Astrocyte (in vitro differentiated cells and primary cell): Measurements from ENCODE around the gene ARHGAP33. TPM values are rescaled to one million over a fixed set of nuclear protein-coding genes. Genes with fewer than 3 reads are reported as not detected.

Source experiments
- DNase-seq: peaks from one replicate; pipeline ENCODE4 v3.0.0-alpha.2; 2010; ENCODE audit warnings: low read depth
- FAIRE-seq: peaks from 2 replicates; lab custom pipeline; 2011; peaks lifted over from hg19 to GRCh38; lab: Jason Lieb, UNC
- H2AFZ ChIP-seq: 2 replicates; pipeline ENCODE4 v1.6.0; 2012; ENCODE audit warnings: low read depth, low read length, inconsistent platforms
- H3K27ac ChIP-seq: 2 replicates; pipeline ENCODE4 v1.5.1; 2011; ENCODE audit warnings: low read depth, low read length, inconsistent platforms
- H3K27me3 ChIP-seq: 2 replicates; pipeline ENCODE4 v1.6.0; 2011; ENCODE audit warnings: low read length, inconsistent platforms; ENCODE audit not compliant: insufficient read depth
- H3K36me3 ChIP-seq: 2 replicates; pipeline ENCODE4 v1.5.1; 2011; ENCODE audit warnings: low read length, inconsistent platforms; ENCODE audit not compliant: insufficient read depth
- H3K4me1 ChIP-seq: 2 replicates; pipeline ENCODE4 v1.5.1; 2011; ENCODE audit warnings: low read length, inconsistent platforms; ENCODE audit not compliant: insufficient read depth
- H3K4me2 ChIP-seq: 2 replicates; pipeline ENCODE4 v1.6.0; 2012; ENCODE audit warnings: low read length, inconsistent platforms
- H3K4me3 ChIP-seq: 2 replicates; pipeline ENCODE4 v1.5.1; 2011; ENCODE audit warnings: low read depth, mild to moderate bottlenecking, low read length, inconsistent platforms; ENCODE audit not compliant: insufficient read depth
- H3K79me2 ChIP-seq: 2 replicates; pipeline ENCODE4 v1.6.0; 2012; ENCODE audit warnings: mild to moderate bottlenecking, low read length, inconsistent platforms; ENCODE audit not compliant: insufficient read depth
- H3K9ac ChIP-seq: 2 replicates; pipeline ENCODE4 v1.6.0; 2012; ENCODE audit warnings: mild to moderate bottlenecking, low read length, inconsistent platforms
- H3K9me3 ChIP-seq: 2 replicates; pipeline ENCODE4 v1.5.1; 2012; ENCODE audit warnings: low read depth, mild to moderate bottlenecking, low read length, inconsistent platforms; ENCODE audit not compliant: insufficient read depth
- H4K20me1 ChIP-seq: 2 replicates; pipeline ENCODE4 v1.6.0; 2012; ENCODE audit warnings: low read length, inconsistent platforms; ENCODE audit not compliant: insufficient read depth
- H3K27ac Mint-ChIP-seq: one replicate; pipeline ENCODE4 v1.8.0; 2021; ENCODE audit warnings: mild to moderate bottlenecking, mixed read lengths; ENCODE audit not compliant: unreplicated experiment
- H3K27me3 Mint-ChIP-seq: one replicate; pipeline ENCODE4 v1.8.0; 2021; ENCODE audit warnings: low read depth, mixed read lengths; ENCODE audit not compliant: unreplicated experiment
- H3K36me3 Mint-ChIP-seq: one replicate; pipeline ENCODE4 v1.8.0; 2021; ENCODE audit warnings: low read depth, mixed read lengths; ENCODE audit not compliant: unreplicated experiment
- H3K4me1 Mint-ChIP-seq: one replicate; pipeline ENCODE4 v1.8.0; 2021; ENCODE audit warnings: low read depth, mixed read lengths; ENCODE audit not compliant: unreplicated experiment
- H3K4me3 Mint-ChIP-seq: one replicate; pipeline ENCODE4 v1.8.0; 2021; ENCODE audit warnings: mild to moderate bottlenecking, moderate library complexity, mixed read lengths; ENCODE audit not compliant: unreplicated experiment
- H3K9me3 Mint-ChIP-seq: one replicate; pipeline ENCODE4 v1.8.0; 2021; ENCODE audit warnings: mild to moderate bottlenecking, mixed read lengths; ENCODE audit not compliant: unreplicated experiment
- EZH2 ChIP-seq: IDR thresholded peaks from 2 replicates; pipeline ENCODE4 v1.6.1; 2012; ENCODE audit warnings: mild to moderate bottlenecking, low read length, inconsistent platforms; ENCODE audit not compliant: insufficient read depth
- total RNA-seq: library from RNA; stranded (reverse); gene quantifications from 2 replicates; pipeline ENCODE4 v1.2.1, GENCODE V29; 2021
- TF ChIP-seq, protein P1 (sequence below): IDR thresholded peaks from 2 replicates; pipeline ENCODE4 v1.5.1; 2011; ENCODE audit warnings: low read depth, mild to moderate bottlenecking, inconsistent platforms, low read length, moderate library complexity; ENCODE audit not compliant: insufficient read depth

Gene ARHGAP33
- total RNA-seq, 1 donor from 2014 or later = 5.5 TPM

DNA sequence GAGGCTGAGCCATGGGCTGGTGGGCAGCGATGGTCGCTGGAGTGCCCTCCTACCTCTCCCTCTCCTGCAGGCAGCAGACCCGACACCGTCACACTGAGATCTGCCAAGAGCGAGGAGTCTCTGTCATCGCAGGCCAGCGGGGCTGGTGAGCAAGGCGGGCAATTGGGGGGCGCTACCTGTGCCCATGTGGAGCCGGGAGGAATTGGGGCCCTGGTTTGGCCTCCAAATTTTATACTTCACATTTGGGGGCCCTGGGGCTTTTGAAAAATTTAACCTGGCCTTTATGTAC is 9.9 kb downstream of the ARHGAP33 start:
- Mint-ChIP-seq H3K36me3 (peaks cover 11% of the 10 kb centered on the region), H3K27ac (no peak overlapping the region), H3K9me3 (no peaks in the 10 kb centered on the region), H3K27me3 (peaks cover 36% of the 10 kb centered on the region), H3K4me1 (peaks cover 4% of the 10 kb centered on the region), H3K4me3 (no peak overlapping the region)
- Histone ChIP-seq H3K9ac (no peak overlapping the region), H3K79me2 (no peaks in the 10 kb centered on the region), H2AFZ (no peak overlapping the region), H3K27ac (no peak overlapping the region), H3K36me3 (no peaks in the 10 kb centered on the region), H3K4me3 (no peak overlapping the region), H3K27me3 (no peaks in the 10 kb centered on the region), H3K4me1 (no peaks in the 10 kb centered on the region), H4K20me1 (no peaks in the 10 kb centered on the region), H3K9me3 (no peaks in the 10 kb centered on the region), H3K4me2 (no peak overlapping the region)
- DNase-seq (no peak), FAIRE-seq (no peak)
- no peak for TF ChIP-seq EZH2

DNA sequence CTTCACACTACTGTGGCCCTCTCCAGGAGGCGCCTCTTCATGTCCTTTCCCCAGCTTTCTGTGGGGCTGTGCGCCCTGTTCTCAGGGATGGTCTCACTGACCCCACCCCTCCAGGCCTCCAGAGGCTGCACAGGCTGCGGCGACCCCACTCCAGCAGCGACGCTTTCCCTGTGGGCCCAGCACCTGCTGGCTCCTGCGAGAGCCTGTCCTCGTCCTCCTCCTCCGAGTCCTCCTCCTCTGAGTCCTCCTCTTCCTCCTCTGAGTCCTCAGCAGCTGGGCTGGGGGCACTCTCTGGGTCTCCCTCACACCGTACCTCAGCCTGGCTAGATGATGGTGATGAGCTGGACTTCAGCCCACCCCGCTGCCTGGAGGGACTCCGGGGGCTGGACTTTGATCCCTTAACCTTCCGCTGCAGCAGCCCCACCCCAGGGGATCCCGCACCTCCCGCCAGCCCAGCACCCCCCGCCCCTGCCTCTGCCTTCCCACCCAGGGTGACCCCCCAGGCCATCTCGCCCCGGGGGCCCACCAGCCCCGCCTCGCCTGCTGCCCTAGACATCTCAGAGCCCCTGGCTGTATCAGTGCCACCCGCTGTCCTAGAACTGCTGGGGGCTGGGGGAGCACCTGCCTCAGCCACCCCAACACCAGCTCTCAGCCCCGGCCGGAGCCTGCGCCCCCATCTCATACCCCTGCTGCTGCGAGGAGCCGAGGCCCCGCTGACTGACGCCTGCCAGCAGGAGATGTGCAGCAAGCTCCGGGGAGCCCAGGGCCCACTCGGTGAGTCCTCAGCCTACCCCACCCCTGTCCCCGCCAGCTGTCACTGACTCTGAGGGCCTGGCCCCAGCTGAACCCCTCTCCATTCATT is 11.2 kb downstream of the ARHGAP33 start:
- Histone ChIP-seq H3K27ac (no peak overlapping the region), H3K4me1 (no peaks in the 10 kb centered on the region), H3K9ac (no peak overlapping the region), H4K20me1 (no peaks in the 10 kb centered on the region), H3K9me3 (no peaks in the 10 kb centered on the region), H3K4me2 (no peak overlapping the region), H3K27me3 (no peaks in the 10 kb centered on the region), H3K79me2 (no peaks in the 10 kb centered on the region), H3K36me3 (no peaks in the 10 kb centered on the region), H3K4me3 (no peak overlapping the region), H2AFZ (no peak overlapping the region)
- H3K9me3 Mint-ChIP-seq = no peaks in the 10 kb centered on the region
- peaks cover 4% of the 10 kb centered on the region for H3K4me1 Mint-ChIP-seq
- H3K36me3 Mint-ChIP-seq = peaks cover 7% of the 10 kb centered on the region
- no peak overlapping the region for H3K27ac Mint-ChIP-seq
- FAIRE-seq (no peak), DNase-seq (no peak)
- no peak for TF ChIP-seq EZH2
- TF ChIP-seq, protein P1, sequence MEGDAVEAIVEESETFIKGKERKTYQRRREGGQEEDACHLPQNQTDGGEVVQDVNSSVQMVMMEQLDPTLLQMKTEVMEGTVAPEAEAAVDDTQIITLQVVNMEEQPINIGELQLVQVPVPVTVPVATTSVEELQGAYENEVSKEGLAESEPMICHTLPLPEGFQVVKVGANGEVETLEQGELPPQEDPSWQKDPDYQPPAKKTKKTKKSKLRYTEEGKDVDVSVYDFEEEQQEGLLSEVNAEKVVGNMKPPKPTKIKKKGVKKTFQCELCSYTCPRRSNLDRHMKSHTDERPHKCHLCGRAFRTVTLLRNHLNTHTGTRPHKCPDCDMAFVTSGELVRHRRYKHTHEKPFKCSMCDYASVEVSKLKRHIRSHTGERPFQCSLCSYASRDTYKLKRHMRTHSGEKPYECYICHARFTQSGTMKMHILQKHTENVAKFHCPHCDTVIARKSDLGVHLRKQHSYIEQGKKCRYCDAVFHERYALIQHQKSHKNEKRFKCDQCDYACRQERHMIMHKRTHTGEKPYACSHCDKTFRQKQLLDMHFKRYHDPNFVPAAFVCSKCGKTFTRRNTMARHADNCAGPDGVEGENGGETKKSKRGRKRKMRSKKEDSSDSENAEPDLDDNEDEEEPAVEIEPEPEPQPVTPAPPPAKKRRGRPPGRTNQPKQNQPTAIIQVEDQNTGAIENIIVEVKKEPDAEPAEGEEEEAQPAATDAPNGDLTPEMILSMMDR = no peak
- peaks cover 32% of the 10 kb centered on the region for H3K27me3 Mint-ChIP-seq
- H3K4me3 Mint-ChIP-seq = no peak overlapping the region

DNA sequence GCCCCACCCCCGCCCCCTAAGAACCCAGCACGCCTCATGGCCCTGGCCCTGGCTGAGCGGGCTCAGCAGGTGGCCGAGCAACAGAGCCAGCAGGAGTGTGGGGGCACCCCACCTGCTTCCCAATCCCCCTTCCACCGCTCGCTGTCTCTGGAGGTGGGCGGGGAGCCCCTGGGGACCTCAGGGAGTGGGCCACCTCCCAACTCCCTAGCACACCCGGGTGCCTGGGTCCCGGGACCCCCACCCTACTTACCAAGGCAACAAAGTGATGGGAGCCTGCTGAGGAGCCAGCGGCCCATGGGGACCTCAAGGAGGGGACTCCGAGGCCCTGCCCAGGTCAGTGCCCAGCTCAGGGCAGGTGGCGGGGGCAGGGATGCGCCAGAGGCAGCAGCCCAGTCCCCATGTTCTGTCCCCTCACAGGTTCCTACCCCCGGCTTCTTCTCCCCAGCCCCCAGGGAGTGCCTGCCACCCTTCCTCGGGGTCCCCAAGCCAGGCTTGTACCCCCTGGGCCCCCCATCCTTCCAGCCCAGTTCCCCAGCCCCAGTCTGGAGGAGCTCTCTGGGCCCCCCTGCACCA is 11.9 kb downstream of the ARHGAP33 start:
- Mint-ChIP-seq H3K4me1 (peaks cover 4% of the 10 kb centered on the region), H3K9me3 (no peaks in the 10 kb centered on the region), H3K27ac (no peak overlapping the region), H3K4me3 (no peak overlapping the region), H3K27me3 (peaks cover 31% of the 10 kb centered on the region), H3K36me3 (peaks cover 6% of the 10 kb centered on the region)
- FAIRE-seq (no peak), DNase-seq (no peak)
- Histone ChIP-seq H2AFZ (no peak overlapping the region), H3K4me3 (no peak overlapping the region), H3K4me1 (no peaks in the 10 kb centered on the region), H3K79me2 (no peaks in the 10 kb centered on the region), H3K27me3 (no peaks in the 10 kb centered on the region), H3K9me3 (no peaks in the 10 kb centered on the region), H4K20me1 (no peaks in the 10 kb centered on the region), H3K4me2 (no peak overlapping the region), H3K9ac (no peak overlapping the region), H3K36me3 (no peaks in the 10 kb centered on the region), H3K27ac (no peak overlapping the region)
- TF ChIP-seq EZH2 = no peak
- TF ChIP-seq, protein P1 = no peak
